CD14-positive monocyte (primary cell): Measurements from ENCODE around the gene SLC66A2. TPM values are rescaled to one million over a fixed set of nuclear protein-coding genes. Genes with fewer than 3 reads are reported as not detected.
A peak's percentile ranks its signal among the peaks of the same experiment; 100 is the strongest.

Experiments used
- DNase-seq, 3 donors: peaks; one replicate each; pipeline ENCODE4 v3.0.0-alpha.2; 2011 to 2022
- H2AFZ ChIP-seq: 2 replicates; pipeline ENCODE4 v1.6.0; 2012; ENCODE audit warnings: mild to moderate bottlenecking, low read depth, low read length, inconsistent platforms; ENCODE audit not compliant: insufficient read depth, poor library complexity, severe bottlenecking
- H3K27ac ChIP-seq, 2 donors: 1 replicate in 1 of 2; 2 replicates in 1 of 2; pipeline ENCODE4 v1.5.1; 2012 to 2013; ENCODE audit warnings: low read length in 2 of 2, control low read depth in 1 of 2, inconsistent platforms in 1 of 2, low read depth in 1 of 2, mild to moderate bottlenecking in 1 of 2
- H3K27me3 ChIP-seq, 2 donors: one replicate each; pipeline versions ENCODE4 v1.6.0 to v1.6.1; 2011 to 2013; ENCODE audit warnings: low read length in 2 of 2; ENCODE audit not compliant: control insufficient read depth in 2 of 2, insufficient read depth in 2 of 2
- H3K36me3 ChIP-seq, 2 donors: replicated peaks in 1 of 2; 1 replicate in 1 of 2; 2 replicates in 1 of 2; pipeline versions ENCODE4 v1.5.1 to v1.6.1; 2012 to 2013; ENCODE audit warnings: low read length in 2 of 2, control low read depth in 1 of 2, inconsistent platforms in 1 of 2, mild to moderate bottlenecking in 1 of 2; ENCODE audit not compliant: insufficient read depth in 2 of 2, control insufficient read depth in 1 of 2
- H3K4me1 ChIP-seq, 2 donors: 1 replicate in 1 of 2; 2 replicates in 1 of 2; pipeline versions ENCODE4 v1.5.1 to v1.6.1; 2012 to 2013; ENCODE audit warnings: low read length in 2 of 2, control low read depth in 1 of 2, inconsistent platforms in 1 of 2, mild to moderate bottlenecking in 1 of 2, moderate library complexity in 1 of 2; ENCODE audit not compliant: insufficient read depth in 2 of 2, control insufficient read depth in 1 of 2
- H3K4me2 ChIP-seq: replicated peaks from 2 replicates; pipeline ENCODE3; 2012; ENCODE audit warnings: low read length, moderate library complexity, mild to moderate bottlenecking; ENCODE audit not compliant: poor library complexity, severe bottlenecking; ENCODE audit errors: extremely low read depth
- H3K4me3 ChIP-seq, 3 experiments: fragments of 200-600 bp in 1 of 3; sonication (generic) in 1 of 3; replicated peaks in 1 of 3; 1 replicate in 2 of 3; 2 replicates in 1 of 3; pipeline ENCODE4 v1.5.1; 2011 to 2013; ENCODE audit warnings: low read length in 3 of 3, mild to moderate bottlenecking in 3 of 3, control low read depth in 2 of 3, low read depth in 2 of 3, inconsistent platforms in 1 of 3, moderate library complexity in 1 of 3
- H3K79me2 ChIP-seq: 2 replicates; pipeline ENCODE4 v1.6.0; 2012; ENCODE audit warnings: mild to moderate bottlenecking, control low read depth, inconsistent platforms, low read length, moderate library complexity; ENCODE audit not compliant: insufficient read depth
- H3K9ac ChIP-seq: 2 replicates; pipeline ENCODE4 v1.6.0; 2017; ENCODE audit warnings: low read length, mild to moderate bottlenecking; ENCODE audit not compliant: insufficient read depth, poor library complexity, severe bottlenecking
- H3K9me3 ChIP-seq, 2 donors: replicated peaks in 1 of 2; 1 replicate in 1 of 2; 2 replicates in 1 of 2; pipeline versions ENCODE4 v1.5.1 to v1.6.1; 2012 to 2013; ENCODE audit warnings: low read length in 2 of 2, control low read depth in 1 of 2; ENCODE audit not compliant: control insufficient read depth in 1 of 2, insufficient read depth in 1 of 2
- H4K20me1 ChIP-seq: 2 replicates; pipeline ENCODE4 v1.6.0; 2012; ENCODE audit warnings: mild to moderate bottlenecking, low read length, control low read depth, moderate library complexity; ENCODE audit not compliant: insufficient read depth
- H3K27ac Mint-ChIP-seq, 7 donors: one replicate each; pipeline ENCODE4 v1.8.0; 2020; ENCODE audit warnings: mild to moderate bottlenecking in 7 of 7, mixed read lengths in 7 of 7, moderate library complexity in 6 of 7, inconsistent platforms in 2 of 7
- H3K27me3 Mint-ChIP-seq, 3 donors: one replicate each; pipeline ENCODE4 v1.8.0; 2021 to 2022; ENCODE audit warnings: low read depth in 3 of 3, mild to moderate bottlenecking in 3 of 3, mixed read lengths in 3 of 3, moderate library complexity in 3 of 3, inconsistent platforms in 1 of 3
- H3K36me3 Mint-ChIP-seq, 2 donors: one replicate each; pipeline ENCODE4 v1.8.0; 2020; ENCODE audit warnings: mixed read lengths in 2 of 2, inconsistent platforms in 1 of 2, mild to moderate bottlenecking in 1 of 2
- H3K4me1 Mint-ChIP-seq: one replicate; pipeline ENCODE4 v1.8.0; 2020; ENCODE audit warnings: mild to moderate bottlenecking, mixed read lengths
- H3K4me3 Mint-ChIP-seq, 2 donors: one replicate each; pipeline ENCODE4 v1.8.0; 2020; ENCODE audit warnings: mild to moderate bottlenecking in 2 of 2, mixed read lengths in 2 of 2, moderate library complexity in 1 of 2
- H3K9me3 Mint-ChIP-seq, 7 donors: one replicate each; pipeline ENCODE4 v1.8.0; 2020 to 2022; ENCODE audit warnings: mixed read lengths in 7 of 7, mild to moderate bottlenecking in 6 of 7, moderate library complexity in 6 of 7, inconsistent platforms in 2 of 7
- CTCF ChIP-seq: fragments of 200-600 bp; IDR thresholded peaks from one replicate; pipeline ENCODE4 v1.8.0; 2022; ENCODE audit warnings: antibody characterized with exemption, mild to moderate bottlenecking
- WGBS: methylation state at CpG from one replicate; pipeline ENCODE4 v1.1.5; 2013; ENCODE audit warnings: missing lambda C conversion rate; ENCODE audit not compliant: insufficient coverage; 5-methylcytosine and 5-hydroxymethylcytosine counted together
- intact Hi-C, 2 donors: fragments of 100-400 bp; cut with micrococcal nuclease; formaldehyde crosslinking; loops; one replicate each; pipeline versions ENCODE4 v1.15.0 to v1.15.1; 2023
- polyA plus RNA-seq, 3 donors: library from polyadenylated mRNA; depleted of rRNA in 1 of 3; unstranded in 2 of 3; stranded (reverse) in 1 of 3; fragments of 300-500 nt in 2 of 3; fragments of >200 nt in 1 of 3; fragmentation: Illumina TruSeq in 2 of 3; gene quantifications; 1 replicate in 2 of 3; 2 replicates in 1 of 3; pipeline ENCODE4 v1.2.3, GENCODE V29; 2012 to 2021

The SLC66A2 gene
- polyA plus RNA-seq, 3 donors: 26.8 to 42.6 (median 33.8) TPM

DNA sequence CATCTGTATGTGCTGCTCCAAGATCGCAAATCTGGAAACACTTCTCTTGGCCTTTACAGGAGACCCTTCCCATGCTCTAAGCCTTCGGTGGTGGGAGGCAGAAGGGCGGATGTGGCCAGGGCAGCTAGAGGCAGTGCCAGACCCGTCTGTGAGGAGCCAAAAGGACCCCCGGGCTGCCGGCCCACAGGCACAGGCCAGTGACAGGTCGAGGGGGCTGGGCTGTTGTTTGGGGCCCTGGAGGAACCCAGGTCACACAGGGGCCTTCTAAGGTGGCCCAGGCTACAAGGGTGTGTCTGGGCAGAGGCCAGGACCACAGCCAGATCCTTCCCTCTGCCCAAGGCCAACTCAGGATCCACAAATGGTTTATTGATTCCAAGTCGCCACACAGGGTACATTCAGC is 49.4 kb downstream of the SLC66A2 start:
- Histone ChIP-seq H3K27me3 (no peaks in the 10 kb centered on the region), H3K4me2 (no peak overlapping the region), H3K4me3 (no peak overlapping the region), H3K9me3 (peaks cover 81 to 83% of the 10 kb centered on the region in 2 donors), H3K4me1 (no peaks in the 10 kb centered on the region), H3K79me2 (no peaks in the 10 kb centered on the region), H3K36me3 (peaks cover 22 to 44% of the 10 kb centered on the region in 2 donors), H4K20me1 (no peaks in the 10 kb centered on the region), H2AFZ (no peak overlapping the region), H3K9ac (no peak overlapping the region), H3K27ac (no peak overlapping the region)
- WGBS: 97% methylated on average over 8 of the region's 8 CpGs
- Mint-ChIP-seq H3K27ac (peak overlapping the region in 1 of 7 donors; percentile 50), H3K27me3 (peaks cover 0 to 5% (median 5%) of the 10 kb centered on the region in 3 donors), H3K4me3 (no peak overlapping the region), H3K36me3 (peaks cover 30 to 46% of the 10 kb centered on the region in 2 donors), H3K4me1 (no peaks in the 10 kb centered on the region), H3K9me3 (peaks cover 57 to 87% (median 65%) of the 10 kb centered on the region in 7 donors)
- no peak for DNase-seq
- intact Hi-C loops: no loop called here
- no peak for TF ChIP-seq CTCF

DNA sequence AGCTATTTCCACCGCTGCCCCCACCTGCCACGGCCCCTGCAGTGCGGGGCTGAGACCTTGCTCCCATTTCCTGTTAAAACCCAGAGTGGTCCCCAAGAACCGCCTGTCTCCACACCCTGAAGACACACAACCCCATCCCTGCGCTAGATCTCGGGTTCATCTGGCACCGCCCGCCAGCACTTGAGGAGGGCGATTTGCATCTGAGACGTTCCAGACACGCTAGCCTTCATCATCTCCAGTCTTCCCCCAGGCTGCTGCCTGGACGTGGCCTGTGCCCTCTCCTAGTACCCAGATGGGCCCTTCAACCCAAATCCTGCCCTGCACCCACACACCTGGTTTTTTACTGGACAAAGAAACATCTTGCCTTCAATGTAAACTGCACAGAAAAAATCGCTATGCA is 49.8 kb downstream of the SLC66A2 start:
- Histone ChIP-seq H3K9ac (no peak overlapping the region), H2AFZ (no peak overlapping the region), H3K27me3 (no peaks in the 10 kb centered on the region), H3K9me3 (peaks cover 85 to 86% of the 10 kb centered on the region in 2 donors), H3K4me1 (no peaks in the 10 kb centered on the region), H4K20me1 (no peaks in the 10 kb centered on the region), H3K4me3 (no peak overlapping the region), H3K79me2 (no peaks in the 10 kb centered on the region), H3K27ac (no peak overlapping the region), H3K36me3 (peaks cover 22 to 40% of the 10 kb centered on the region in 2 donors), H3K4me2 (no peak overlapping the region)
- intact Hi-C loops: no loop called here
- WGBS: 95% methylated on average over 12 of the region's 13 CpGs
- Mint-ChIP-seq H3K27ac (peak overlapping the region in 2 of 7 donors; percentile 11 to 50), H3K4me3 (no peak overlapping the region), H3K36me3 (peaks cover 29 to 42% of the 10 kb centered on the region in 2 donors), H3K9me3 (peaks cover 61 to 89% (median 68%) of the 10 kb centered on the region in 7 donors), H3K4me1 (no peaks in the 10 kb centered on the region), H3K27me3 (peaks cover 0 to 5% (median 5%) of the 10 kb centered on the region in 3 donors)
- no peak for DNase-seq
- TF ChIP-seq CTCF: no peak
